PC-3 (cell line): ENCODE data around the gene ACR. TPM values are rescaled to one million over a fixed set of nuclear protein-coding genes. Genes with fewer than 3 reads are reported as not detected.

Experiments
- ATAC-seq: fragments of 200-7000 bp; cut with Tn5 transposase; 2 replicates; pipeline ENCODE4 v1.9.1; 2020; ENCODE audit warnings: mild to moderate bottlenecking, moderate library complexity
- BruUV-seq: library from RNA; stranded (reverse); fragments of 400-500 nt; replicated peaks from 2 replicates; lab custom pipeline; 2021; lab: Mats Ljungman, UMichigan
- CTCF ChIA-PET: fragments of 300-600 bp; sonication (Branson Sonifier 250); formaldehyde crosslinking; loops from one replicate; lab custom pipeline; 2022; ENCODE audit warnings: antibody characterized with exemption; lab: Charles Lee
- POLR2A ChIA-PET: fragments of 300-600 bp; sonication (Branson Sonifier 250); formaldehyde crosslinking; loops from one replicate; lab custom pipeline; 2022; ENCODE audit warnings: antibody characterized with exemption; ENCODE audit not compliant: unreplicated experiment; lab: Charles Lee
- DNase-seq: peaks from one replicate; pipeline ENCODE4 v3.0.0-alpha.2; 2015
- H2AFZ ChIP-seq: fragments of 300-600 bp; sonication (generic); 2 replicates; pipeline ENCODE4 v1.6.0; 2016; ENCODE audit warnings: antibody characterized with exemption, low read length
- H3F3A ChIP-seq: fragments of 300-600 bp; sonication (generic); one replicate; pipeline ENCODE4 v1.6.0; 2017; ENCODE audit warnings: antibody characterized with exemption, low read length, control low read depth, mild to moderate bottlenecking; ENCODE audit not compliant: unreplicated experiment
- H3K27ac ChIP-seq: fragments of 300-600 bp; sonication (generic); 2 replicates; pipeline ENCODE4 v1.5.1; 2016; ENCODE audit warnings: mild to moderate bottlenecking, low read length
- H3K27me3 ChIP-seq: fragments of 300-600 bp; sonication (generic); 2 replicates; pipeline ENCODE4 v1.6.1; 2016; ENCODE audit warnings: low read length, mixed read lengths
- H3K36me3 ChIP-seq: fragments of 300-600 bp; sonication (generic); 2 replicates; pipeline ENCODE4 v1.6.1; 2016; ENCODE audit warnings: low read depth, mixed run types, low read length, mixed read lengths
- H3K4me1 ChIP-seq: fragments of 300-600 bp; sonication (generic); 2 replicates; pipeline ENCODE4 v1.5.1; 2016; ENCODE audit warnings: low read length; ENCODE audit not compliant: insufficient read depth
- H3K4me2 ChIP-seq: fragments of 300-600 bp; sonication (generic); 2 replicates; pipeline ENCODE4 v1.6.0; 2016; ENCODE audit warnings: low read length
- H3K4me3 ChIP-seq: fragments of 300-600 bp; sonication (generic); 2 replicates; pipeline ENCODE4 v1.5.1; 2016; ENCODE audit warnings: mild to moderate bottlenecking, low read length, mixed read lengths
- H3K79me2 ChIP-seq: fragments of 300-600 bp; sonication (generic); 2 replicates; pipeline ENCODE4 v1.6.1; 2017; ENCODE audit warnings: low read length, mixed read lengths
- H3K9ac ChIP-seq: fragments of 300-600 bp; sonication (generic); 2 replicates; pipeline ENCODE4 v1.6.0; 2016; ENCODE audit warnings: mild to moderate bottlenecking, low read length
- H3K9me2 ChIP-seq: fragments of 300-600 bp; sonication (generic); replicated peaks from 2 replicates; pipeline ENCODE4 v1.6.1; 2016; ENCODE audit warnings: mixed run types, low read length, mixed read lengths
- H3K9me3 ChIP-seq: fragments of 300-600 bp; sonication (generic); 2 replicates; pipeline ENCODE4 v1.6.1; 2016; ENCODE audit warnings: low read length, mixed read lengths
- H4K20me1 ChIP-seq: fragments of 300-600 bp; sonication (generic); 2 replicates; pipeline ENCODE4 v1.6.1; 2016; ENCODE audit warnings: low read length, mixed read lengths
- EZH2 ChIP-seq: fragments of 300-600 bp; sonication (generic); IDR thresholded peaks from one replicate; pipeline ENCODE4 v1.6.1; 2017; ENCODE audit warnings: antibody characterized with exemption, mild to moderate bottlenecking, low read length; ENCODE audit not compliant: unreplicated experiment
- EZH2phosphoT487 ChIP-seq: fragments of 300-600 bp; sonication (generic); IDR thresholded peaks from 2 replicates; pipeline ENCODE4 v1.6.1; 2018; ENCODE audit warnings: mild to moderate bottlenecking, antibody characterized with exemption, low read length, borderline replicate concordance
- intact Hi-C: fragments of 100-400 bp; cut with micrococcal nuclease; formaldehyde crosslinking; loops from 2 replicates; pipeline ENCODE4 v1.9.0; 2023
- total RNA-seq: library from RNA; depleted of rRNA; stranded (reverse); fragments of >200 nt; gene quantifications from 2 replicates; pipeline ENCODE4 v1.2.3, GENCODE V29; 2014
- TF ChIP-seq, protein P1 (sequence below): fragments of 300-600 bp; sonication (generic); conservative IDR thresholded peaks from 2 replicates; pipeline ENCODE4 v1.5.1; 2017; ENCODE audit warnings: antibody characterized with exemption, low read depth, mild to moderate bottlenecking, low read length

Gene ACR
- total RNA-seq, 1 experiment from 2014 or later = not detected

DNA sequence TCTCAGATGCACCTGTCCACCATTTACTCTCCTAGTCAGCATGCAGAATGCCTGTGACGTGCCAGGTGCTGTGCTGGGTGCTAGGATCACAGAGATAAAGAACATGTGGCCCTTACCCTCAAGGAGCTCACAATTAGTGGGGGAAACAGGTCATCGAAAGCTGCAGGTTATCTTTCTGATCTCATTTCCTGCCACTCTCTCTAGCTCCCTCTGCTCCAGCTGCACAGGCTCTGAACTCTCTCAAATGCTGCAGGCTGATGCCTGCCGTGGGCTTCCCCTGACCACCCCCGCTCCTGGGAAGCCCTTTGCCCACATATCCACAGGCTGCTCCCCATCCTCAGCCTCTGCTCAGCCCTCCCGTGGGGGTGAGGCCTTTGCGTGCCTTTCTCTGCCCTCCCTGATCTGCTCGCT is 35.7 kb upstream of the ACR start:
- Histone ChIP-seq H4K20me1 (no peaks in the 10 kb centered on the region), H3K9me2 (no peaks in the 10 kb centered on the region), H3K36me3 (no peaks in the 10 kb centered on the region), H3K9ac (no peak overlapping the region), H3K4me1 (no peaks in the 10 kb centered on the region; the same call in 1 of the 2 replicates), H3K4me3 (no peak overlapping the region), H3K79me2 (no peaks in the 10 kb centered on the region), H3F3A (no peaks in the 10 kb centered on the region), H3K9me3 (no peaks in the 10 kb centered on the region), H3K27ac (no peak overlapping the region), H3K27me3 (no peaks in the 10 kb centered on the region), H3K4me2 (no peak overlapping the region), H2AFZ (no peak overlapping the region)
- ATAC-seq = no peak
- intact Hi-C loops = no loop called here
- no peak for TF ChIP-seq EZH2
- TF ChIP-seq, protein P1, sequence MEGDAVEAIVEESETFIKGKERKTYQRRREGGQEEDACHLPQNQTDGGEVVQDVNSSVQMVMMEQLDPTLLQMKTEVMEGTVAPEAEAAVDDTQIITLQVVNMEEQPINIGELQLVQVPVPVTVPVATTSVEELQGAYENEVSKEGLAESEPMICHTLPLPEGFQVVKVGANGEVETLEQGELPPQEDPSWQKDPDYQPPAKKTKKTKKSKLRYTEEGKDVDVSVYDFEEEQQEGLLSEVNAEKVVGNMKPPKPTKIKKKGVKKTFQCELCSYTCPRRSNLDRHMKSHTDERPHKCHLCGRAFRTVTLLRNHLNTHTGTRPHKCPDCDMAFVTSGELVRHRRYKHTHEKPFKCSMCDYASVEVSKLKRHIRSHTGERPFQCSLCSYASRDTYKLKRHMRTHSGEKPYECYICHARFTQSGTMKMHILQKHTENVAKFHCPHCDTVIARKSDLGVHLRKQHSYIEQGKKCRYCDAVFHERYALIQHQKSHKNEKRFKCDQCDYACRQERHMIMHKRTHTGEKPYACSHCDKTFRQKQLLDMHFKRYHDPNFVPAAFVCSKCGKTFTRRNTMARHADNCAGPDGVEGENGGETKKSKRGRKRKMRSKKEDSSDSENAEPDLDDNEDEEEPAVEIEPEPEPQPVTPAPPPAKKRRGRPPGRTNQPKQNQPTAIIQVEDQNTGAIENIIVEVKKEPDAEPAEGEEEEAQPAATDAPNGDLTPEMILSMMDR = no peak
- no peak for TF ChIP-seq EZH2phosphoT487
- no TSS peak for BruUV-seq
- ChIA-PET POLR2A (no interaction called here), CTCF (interaction anchor here (0.6 kb wide), 1 partner anchor 81 kb away, joined by 3 read pairs; no protein-coding TSS in a partner anchor)
- no peak for DNase-seq

DNA sequence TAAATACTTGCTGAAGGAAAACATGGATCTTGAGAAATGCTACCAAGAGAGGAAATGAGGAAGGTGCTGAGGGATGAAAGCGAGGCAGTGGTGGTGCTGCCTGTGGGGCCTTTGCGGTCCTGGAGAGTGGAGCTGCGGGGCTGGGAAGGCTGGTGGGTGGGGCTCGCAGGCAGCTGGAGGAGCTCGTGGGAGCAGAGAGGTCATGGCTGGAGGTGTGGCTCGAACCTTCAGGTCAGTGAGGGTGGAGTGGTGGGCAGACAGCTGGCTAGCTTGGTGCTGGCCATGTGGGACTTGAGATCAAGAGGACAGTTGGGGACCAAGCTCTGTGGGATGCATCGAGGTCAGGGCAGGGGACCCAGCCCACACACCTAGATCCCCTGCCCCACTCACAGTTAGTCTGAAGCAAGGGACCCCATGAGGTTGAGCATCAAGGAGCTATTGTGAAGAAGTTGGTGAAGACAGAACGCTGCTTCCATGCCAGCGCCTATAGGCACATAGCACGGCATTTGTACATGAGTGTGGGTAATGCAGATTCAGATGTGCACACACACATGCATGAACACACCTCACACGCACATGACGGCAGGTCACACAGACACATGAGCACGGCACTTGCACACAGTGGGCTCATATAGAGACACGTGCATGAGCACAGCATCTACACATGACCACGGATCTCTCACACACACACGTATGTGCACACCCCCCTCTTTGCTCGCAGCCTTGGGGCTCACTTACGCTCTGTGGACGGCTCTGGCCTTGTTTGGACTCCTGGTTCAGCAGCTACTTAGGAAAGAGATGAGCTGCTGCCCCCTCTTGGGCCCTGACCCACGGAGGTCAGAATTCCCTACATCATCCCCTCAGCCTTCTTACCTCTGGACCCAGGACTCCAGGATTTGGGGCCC is 34.9 kb upstream of the ACR start:
- no TSS peak for BruUV-seq
- TF ChIP-seq EZH2 (no peak), EZH2phosphoT487 (no peak)
- TF ChIP-seq, protein P1 = no peak
- Histone ChIP-seq H3K9me2 (no peaks in the 10 kb centered on the region), H3K4me1 (no peaks in the 10 kb centered on the region; the same call in 1 of the 2 replicates), H3K27ac (no peak overlapping the region), H3K27me3 (no peaks in the 10 kb centered on the region), H2AFZ (no peak overlapping the region), H3K4me3 (no peak overlapping the region), H4K20me1 (no peaks in the 10 kb centered on the region), H3K9me3 (no peaks in the 10 kb centered on the region), H3K36me3 (no peaks in the 10 kb centered on the region), H3K4me2 (no peak overlapping the region), H3K9ac (no peak overlapping the region), H3K79me2 (no peaks in the 10 kb centered on the region), H3F3A (no peaks in the 10 kb centered on the region)
- ATAC-seq = no peak
- ChIA-PET POLR2A (no interaction called here), CTCF (interaction anchor here (0.6 kb wide), 1 partner anchor 82 kb away, joined by 3 read pairs; no protein-coding TSS in a partner anchor)
- DNase-seq = no peak
- intact Hi-C loops = no loop called here
